ENCODE results near the gene GBP3.
"Not testable (repeated sequence)": the region's sequence is repeated elsewhere in the genome, so short reads cannot be mapped to it uniquely, and the experiment has no call there.

GBP3 gene

DNA sequence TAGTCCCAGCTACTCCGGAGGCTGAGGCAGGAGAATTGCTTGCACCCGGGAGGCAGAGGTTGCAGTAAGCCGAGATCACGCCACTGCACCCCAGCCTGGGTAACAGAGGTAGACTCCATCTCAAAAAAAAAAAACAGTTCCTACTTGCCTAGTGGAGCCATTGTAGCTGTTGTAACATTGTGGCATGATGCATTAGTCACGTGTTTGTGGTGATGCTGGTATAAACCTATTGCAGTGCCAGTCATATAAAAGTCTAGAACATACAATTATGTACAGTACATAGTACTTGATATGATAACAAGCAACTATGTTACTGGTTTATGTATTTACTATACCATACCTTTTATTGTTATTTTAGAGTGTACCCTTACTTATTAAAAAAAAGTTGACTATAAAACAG lies 46.4 kb downstream of the GBP3 start:
- DNase-seq (ENCODE audit: low read depth in 2 of 2), result no peak

DNA sequence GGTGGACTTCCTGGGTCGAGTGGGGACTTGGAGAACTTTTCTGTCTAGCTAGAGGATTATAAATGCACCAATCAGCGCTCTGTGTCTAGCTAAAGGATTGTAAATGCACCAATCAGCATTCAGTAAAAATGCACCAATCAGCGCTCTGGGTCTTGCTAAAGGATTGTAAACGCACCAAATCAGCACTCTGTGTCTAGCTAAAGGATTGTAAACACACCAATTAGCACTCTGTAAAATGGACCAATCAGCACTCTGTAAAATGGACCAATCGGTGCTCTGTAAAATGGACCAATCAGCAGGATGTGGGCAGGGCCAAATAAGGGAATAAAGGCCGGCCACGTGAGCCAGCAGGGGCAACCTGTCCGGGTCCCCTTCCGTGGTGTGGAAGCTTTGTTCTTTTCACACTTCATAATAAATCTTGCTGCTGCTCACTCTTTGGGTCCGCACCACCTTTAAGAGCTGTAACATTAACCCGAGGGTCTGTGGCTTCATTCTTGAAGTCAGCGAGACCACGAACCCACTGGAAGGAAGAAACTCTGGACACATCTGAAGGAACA lies 48.0 kb downstream of the GBP3 start:
- not testable (repeated sequence) for DNase-seq (ENCODE audit: low read depth in 2 of 2)

DNA sequence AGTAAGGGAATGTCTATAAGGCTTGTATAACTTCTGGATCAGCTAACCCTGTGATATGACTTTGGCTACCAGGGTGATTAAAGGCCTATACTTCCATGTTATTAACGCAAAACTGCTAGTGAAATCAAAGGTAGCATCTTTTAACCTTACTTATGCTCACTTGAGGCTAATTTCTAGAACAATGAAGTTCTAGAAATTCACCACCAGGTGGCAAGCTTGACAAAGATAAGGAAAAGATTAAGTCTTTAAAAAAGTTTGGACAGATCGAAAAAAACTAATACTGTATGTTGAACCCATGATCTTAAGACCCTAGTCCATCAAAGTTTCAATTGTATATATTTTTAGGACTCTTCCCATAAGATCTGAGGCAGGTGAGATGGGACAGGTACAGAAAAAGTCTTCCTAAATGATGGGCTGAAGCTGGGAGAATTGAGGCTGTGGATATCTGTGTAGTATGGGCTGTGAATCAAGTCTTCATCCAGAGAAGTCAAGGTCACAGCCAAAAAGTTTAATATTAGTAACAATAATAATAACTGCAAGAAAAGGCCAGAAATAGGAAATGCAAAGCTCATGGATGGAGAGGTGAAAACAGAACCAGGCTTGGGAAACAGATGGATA lies 49.0 kb downstream of the GBP3 start:
- DNase-seq (ENCODE audit: low read depth in 2 of 2), result no peak

DNA sequence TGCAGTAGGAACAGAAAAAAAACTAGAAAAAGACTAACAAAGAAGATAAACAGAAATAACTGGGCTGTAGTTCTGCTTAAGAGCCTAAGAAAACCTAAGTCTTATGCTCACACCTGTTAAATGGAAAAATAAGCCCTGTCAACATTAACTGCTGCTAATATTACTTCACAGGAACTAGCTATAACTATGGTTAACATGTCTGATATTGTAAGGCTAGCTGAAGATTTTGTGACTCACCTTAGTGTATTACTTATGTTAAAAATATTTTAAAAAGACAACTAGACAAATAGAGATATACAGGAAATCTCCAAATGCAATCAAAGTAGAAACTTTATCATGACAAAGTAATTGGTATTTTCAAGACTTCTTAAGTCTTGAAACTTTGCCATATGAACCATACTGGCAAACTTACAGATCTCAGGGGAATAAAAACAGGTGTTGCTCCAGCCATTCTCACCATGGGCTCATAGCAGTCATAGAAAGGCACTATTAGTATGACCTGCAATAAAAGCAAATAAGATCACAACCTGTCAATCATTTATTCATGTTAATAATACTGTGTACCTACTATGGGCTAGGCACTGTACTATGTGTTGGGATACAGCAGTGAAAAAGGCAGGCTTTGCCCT lies 60.9 kb downstream of the GBP3 start:
- no peak for DNase-seq (ENCODE audit: low read depth in 2 of 2)

DNA sequence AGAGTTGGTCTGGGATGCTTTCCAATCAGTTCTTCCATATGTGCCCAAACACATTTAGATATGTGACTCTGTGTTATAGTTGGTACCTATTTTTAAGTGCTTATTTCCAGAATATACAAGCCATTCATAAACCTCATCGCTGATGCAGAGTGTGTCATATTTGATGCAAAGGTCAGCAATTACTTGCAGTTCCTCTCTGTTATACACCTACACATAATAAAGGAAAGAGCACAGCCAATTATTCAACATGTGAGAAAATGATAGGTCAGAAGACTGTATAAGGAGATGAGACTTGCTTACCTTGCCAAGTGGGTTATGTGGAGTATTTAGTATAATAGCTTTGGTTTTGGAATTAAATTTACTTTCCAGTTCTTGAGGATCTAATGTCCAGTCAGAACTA lies 61.6 kb downstream of the GBP3 start:
- DNase-seq (ENCODE audit: low read depth in 2 of 2), result no peak
